ENCODE data around the gene ADGRL3.
"Not testable (repeated sequence)": the region's sequence is repeated elsewhere in the genome, so short reads cannot be mapped to it uniquely, and the experiment has no call there.

Gene ADGRL3

DNA sequence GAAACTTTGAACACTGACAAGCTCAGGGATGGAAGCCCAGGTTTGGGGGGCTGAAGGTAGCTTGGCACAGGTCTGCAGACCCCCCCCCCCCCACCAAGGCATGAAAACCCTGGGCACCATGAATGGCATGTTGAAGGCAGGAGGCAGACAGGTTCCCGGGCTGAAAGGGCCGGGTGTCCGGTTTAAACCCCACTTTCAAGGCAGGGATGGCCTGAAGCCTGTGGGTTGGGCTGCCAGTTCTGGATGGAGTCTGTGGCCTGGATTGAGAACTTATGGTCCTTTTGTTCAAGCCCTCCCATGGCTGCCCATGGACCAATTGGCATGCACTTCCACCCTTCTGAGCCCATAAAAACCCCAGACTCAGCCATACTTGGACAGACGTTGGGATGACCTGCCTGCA, 616.9 kb downstream of the ADGRL3 start:
- no peak for DNase-seq (ENCODE audit: low spot score)

DNA sequence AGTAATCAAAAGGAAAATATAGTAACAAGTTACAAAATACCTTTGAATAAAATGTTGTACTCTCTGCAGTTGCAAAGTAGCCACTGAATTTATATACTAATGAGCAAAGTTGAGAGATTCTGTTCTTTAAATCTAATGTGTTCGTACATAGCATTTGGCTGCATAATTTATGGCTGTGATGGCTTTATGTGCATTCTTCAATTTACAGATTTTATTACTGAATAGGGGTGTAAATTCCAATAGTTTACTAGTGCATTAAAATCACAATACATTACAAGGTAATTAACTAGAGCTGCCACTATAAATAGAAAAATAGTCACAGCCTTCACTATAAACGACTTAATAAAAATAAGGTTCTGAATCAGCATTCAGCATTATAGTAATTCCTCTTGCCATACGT, 620.0 kb downstream of the ADGRL3 start:
- no peak for DNase-seq (ENCODE audit: low spot score)

DNA sequence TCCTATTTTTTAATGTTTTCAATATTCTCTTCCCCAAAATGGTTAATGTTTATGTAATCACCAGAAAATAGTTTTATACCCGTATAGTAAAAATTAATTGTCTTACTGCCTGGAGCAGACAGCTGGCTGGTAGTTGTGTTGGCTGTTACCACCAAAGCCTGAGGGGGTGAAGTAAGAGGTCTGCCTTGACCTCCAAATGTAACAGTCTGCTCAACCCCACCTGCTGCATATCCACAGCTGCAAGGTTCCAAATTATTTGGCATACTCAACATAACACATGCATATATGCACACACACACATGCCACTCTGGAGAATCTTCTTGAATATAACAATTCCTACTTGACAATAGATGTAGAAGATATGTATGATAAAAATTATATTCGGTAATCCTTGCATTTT, 624.3 kb downstream of the ADGRL3 start:
- DNase-seq (ENCODE audit: low spot score): no peak

DNA sequence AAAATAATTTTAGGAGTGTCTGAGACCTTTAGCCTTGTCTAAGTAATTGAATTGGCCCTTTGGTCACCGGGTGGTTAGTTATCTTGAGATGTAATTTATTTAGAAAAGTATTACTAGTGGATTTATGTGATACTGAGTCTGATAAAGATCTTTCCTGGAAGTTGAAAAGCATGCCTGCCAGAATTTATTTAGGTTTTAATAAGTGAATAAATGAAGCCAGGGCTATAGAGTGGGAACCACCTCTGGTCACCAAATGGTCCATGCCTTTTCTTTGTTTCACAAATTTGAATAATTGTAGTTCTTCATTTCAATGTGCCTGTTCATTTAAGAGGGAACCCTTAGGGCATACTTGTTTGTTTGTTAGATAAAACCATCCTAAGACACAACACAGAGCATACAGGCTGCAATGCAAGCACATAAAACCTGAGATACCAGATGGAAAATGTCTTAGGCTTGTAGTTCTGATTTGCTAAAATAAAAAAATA, 627.8 kb downstream of the ADGRL3 start:
- DNase-seq (ENCODE audit: low spot score): no peak

DNA sequence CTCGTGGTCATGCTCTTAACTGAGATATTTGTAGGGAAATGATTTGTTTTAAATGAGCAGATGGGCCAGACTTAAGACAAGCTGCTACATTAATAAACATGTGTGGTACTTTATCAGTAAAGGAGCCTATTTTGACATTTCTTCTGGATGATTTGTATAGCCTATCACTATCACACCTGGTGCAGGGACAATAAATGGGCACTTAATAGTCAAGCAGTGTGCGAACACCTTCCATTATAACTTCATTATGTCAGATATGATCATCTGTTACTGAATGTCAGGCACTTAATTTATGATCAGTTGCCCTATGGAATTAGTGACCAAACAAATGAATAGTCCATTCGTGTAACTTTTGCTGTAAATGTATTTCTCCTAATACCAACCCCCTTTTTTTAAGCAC, 628.8 kb downstream of the ADGRL3 start:
- no peak for DNase-seq (ENCODE audit: low spot score)

DNA sequence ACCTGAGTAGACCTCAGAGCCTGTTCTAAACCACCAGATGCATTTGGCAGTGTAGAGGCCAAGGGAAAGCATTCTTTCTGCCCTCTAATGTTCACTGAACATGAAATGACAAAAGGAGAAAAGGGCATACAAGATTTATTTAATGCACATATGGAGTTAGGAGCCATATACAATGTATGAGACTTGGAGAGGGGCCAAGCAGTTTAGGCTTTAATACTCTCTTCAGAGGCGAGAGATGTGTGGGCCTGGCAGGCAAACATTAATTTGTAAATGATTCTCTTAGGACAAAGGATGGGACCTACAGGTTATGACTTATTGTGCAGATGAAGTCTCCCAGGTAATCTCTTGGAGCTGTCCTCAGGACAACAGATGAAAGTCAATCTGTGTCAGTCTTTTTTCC, 631.9 kb downstream of the ADGRL3 start:
- no peak for DNase-seq (ENCODE audit: low spot score)

DNA sequence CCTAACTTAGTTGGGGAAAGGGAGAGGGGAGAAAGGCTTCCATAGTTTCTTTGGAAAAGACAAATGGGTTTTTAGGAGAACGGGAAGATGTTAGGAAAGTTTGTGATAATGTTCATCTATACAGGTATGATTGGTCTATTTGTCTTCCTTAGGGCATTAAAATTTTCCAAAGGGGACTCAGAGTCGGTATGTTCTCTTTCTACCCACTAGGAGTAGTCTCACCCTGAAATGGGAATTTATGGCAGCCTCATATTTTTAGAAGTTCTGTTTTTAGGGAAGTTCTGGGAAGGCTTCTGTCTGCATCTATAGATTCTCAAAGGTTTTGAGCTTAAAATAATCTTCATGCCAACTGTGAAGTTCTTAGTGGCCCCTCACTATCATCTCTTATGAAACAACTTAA, 637.3 kb downstream of the ADGRL3 start:
- DNase-seq (ENCODE audit: low spot score): no peak

DNA sequence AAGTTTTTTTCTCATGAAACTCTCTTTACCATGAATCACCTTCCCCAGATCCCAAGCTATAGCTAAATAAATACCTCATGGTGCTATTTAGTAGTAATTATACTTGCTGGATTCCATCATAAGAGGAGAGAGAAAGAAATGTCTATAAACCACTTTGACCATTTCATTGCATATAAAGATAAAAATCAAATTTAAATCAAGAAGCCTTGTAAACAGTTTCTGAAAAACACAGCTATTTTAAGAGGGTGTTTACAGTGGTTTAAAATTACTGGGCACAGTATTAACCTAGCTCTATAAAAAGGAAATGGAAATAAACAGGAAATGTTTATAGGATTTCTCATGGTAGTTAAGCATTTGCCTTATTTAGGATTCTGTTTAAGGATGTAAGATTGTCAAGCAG, 637.9 kb downstream of the ADGRL3 start:
- no peak for DNase-seq (ENCODE audit: low spot score)

DNA sequence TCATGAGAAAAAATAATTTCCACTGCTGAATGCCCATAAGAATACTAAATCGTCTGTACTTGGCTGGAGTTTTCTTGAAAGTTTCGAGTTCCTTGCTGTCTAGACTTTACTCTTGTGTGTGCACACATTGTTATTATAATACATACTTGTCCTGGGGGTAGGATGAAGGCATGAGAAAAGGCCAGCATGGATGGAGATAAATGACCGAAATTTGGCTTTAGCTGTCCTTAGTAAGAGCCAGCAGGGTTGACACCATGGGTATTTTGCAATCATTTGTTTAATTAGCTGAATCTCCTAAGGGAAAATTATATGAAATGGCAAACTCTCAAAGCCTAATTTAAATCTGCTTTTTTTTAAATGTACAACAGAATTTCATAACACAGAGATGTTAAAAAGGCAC, 641.6 kb downstream of the ADGRL3 start:
- DNase-seq (ENCODE audit: low spot score): no peak

DNA sequence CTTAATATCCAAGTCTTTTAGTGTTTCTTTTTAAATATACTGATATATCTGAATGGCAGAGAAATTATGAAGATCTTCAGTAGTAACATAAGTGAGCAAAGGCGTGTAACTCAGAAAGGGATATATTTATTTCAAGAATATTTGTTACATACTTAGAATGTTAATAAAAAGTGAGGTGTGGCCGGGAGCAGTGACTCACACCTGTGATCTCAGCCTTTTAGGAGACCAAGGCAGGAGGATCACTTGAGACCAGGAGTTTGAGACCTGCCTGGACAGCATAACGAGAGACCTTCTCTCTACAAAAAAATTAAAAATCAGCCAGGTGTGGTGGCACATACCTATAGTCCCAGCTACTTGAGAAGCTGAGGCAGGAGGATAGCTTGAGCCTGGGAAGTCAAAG, 651.0 kb downstream of the ADGRL3 start:
- DNase-seq (ENCODE audit: low spot score): no peak

DNA sequence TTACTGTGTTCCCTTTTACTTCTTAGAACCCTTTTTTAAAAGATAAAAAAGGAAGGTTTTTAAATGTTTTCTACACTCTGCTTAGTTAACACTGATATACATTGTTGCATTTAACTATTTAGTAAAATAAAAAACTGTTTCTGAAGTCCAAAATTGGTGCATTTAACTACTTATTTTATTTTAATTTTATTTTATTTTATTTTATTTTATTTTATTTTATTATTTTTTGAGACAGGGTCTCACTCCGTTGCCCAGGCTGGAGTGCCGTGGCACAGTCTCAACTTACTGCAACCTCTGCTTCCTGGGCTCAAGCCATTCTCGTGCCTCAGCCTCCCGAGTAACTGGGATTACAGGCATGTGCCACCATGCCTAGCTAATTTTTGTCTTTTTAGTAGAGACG, 652.0 kb downstream of the ADGRL3 start:
- not testable (repeated sequence) for DNase-seq (ENCODE audit: low spot score)

DNA sequence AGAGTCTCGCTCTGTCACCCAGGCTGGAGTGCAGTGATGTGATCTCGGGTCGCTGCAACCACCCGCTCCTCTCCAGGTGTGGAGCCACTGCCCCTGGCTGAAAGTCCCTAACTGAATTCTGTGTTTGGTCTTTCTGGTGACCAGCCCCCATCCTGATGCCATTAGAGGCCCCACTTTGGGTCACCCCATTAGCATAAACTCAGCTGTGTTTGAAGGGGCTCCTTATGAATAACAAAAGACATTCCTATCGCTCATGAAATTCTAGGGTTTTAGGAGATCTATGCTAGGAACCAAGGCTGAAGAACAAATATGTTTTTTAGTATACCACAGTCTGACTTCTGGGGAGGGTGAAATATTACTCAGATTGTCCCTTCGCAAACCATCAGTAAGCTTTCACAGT, 652.9 kb downstream of the ADGRL3 start:
- no peak for DNase-seq (ENCODE audit: low spot score)

DNA sequence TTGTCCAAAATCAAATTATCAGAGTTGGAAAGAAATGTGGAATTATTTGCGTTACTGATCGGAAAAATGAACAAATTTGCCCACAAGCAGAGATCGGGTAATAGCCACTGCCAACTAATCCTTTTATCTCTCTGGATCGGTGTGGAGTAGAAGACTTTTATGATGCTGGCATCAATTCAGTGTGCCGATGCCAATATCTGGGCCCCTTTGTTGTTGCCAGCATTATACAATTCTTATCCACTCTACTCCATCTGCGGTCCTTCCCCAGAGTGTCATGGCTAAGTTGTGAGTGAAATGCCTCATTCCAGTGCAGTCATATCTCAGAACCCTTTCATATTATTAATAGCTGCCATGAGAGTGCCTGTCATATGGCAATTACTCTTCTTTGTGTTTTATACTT, 660.2 kb downstream of the ADGRL3 start:
- no peak for DNase-seq (ENCODE audit: low spot score)

DNA sequence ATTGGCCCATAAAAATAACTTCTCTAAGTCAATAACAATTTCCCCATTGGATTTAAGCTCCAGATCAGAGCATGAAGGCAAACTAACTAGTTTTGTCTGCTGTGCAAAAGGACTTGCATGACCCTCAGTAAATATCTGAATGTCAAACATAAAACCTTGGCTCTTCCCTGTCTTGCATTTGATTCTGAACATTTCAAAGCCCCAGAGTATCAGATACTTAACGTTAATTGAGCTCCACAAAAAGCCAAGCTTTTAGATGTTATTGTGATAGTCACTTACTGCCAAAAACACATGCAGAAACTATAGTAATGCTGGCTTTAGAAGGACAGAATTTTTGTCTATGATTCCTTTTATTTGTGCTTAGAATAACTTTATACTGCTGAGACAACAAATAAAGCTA, 664.2 kb downstream of the ADGRL3 start:
- no peak for DNase-seq (ENCODE audit: low spot score)

DNA sequence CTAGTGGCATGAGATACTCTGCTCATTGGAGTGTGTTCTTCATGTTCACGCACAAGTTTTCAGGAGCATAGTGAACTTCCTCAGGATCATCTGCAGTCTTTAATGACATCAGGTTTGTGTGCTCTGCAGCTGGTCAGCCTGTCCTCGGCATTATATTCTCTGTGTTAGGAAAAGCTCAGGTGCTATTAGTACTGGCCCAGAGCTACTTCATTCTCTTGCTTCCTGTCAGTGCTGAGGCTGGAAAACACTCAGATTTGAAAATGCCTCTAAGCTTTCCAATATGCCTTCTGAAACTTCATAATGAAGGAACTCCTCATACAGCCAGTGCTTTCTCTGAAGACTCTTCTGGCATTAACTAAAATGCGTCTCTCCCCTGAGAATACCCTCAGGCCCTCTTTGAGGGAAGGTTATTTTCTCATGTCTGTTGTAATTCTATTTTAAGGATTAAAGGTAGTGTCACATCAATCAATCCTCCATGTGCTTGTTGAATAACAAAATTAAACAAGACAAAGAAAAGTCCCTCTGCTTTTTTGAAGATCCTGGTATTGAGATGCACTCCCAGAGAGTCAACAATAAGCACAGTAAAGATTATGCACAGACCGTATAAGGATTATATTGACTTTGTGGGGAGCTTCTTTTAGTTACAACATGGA, 666.4 kb downstream of the ADGRL3 start:
- no peak for DNase-seq (ENCODE audit: low spot score)

DNA sequence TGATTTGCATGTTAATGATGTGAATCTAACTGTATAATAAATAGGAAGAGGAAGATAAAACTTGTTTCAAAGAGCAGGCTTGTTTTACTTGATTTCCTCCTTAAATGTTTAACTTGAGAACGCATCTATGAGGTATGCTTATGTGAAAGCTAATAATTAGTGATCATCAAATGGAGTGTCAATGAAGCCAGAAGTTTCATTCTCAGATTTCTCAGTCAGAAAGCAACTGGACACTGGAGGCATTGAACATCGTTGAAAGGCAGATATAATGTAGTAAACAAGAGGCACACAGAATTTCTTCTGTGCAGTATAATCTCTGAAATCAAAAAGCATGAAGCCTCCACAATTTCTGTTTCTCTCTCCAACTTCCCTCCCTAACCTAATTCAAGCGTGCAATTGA, 672.9 kb downstream of the ADGRL3 start:
- no peak for DNase-seq (ENCODE audit: low spot score)

DNA sequence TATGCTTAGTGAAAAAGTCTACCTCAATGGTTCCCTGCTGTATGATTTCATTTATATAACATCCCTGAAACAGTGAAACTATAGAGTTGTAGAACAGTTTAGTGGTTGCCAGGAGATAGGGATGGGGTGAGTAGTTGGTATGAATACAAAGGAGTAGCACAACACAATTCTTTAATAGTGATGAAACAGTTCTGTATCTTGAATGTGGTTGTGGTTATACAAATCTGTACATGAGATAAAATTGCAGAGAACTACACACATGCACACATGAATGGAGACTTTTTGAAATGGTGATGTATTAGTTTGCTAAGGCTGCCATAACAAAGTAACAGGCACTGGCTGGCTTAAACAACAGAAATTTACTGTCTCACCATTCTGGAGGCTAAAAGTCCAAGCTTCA, 677.1 kb downstream of the ADGRL3 start:
- DNase-seq (ENCODE audit: low spot score): no peak

DNA sequence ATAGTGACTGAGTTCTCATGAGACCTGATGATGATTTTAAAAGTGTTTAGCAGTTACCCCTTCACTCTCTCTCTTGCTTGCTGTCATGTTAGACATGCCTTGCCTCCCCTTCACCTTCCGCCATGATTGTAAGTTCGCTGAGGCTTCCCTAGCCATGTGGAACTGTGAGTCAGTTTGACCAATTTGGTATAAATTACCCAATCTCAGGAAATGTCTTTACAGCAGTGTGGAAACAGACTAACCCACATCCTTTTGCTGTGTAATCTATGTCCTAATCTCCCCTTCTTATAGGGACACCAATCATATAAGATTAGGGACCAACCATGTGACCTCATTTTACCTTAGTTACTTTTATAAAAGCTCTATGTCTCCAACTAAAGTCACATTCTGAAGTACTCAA, 677.8 kb downstream of the ADGRL3 start:
- DNase-seq (ENCODE audit: low spot score): no peak

DNA sequence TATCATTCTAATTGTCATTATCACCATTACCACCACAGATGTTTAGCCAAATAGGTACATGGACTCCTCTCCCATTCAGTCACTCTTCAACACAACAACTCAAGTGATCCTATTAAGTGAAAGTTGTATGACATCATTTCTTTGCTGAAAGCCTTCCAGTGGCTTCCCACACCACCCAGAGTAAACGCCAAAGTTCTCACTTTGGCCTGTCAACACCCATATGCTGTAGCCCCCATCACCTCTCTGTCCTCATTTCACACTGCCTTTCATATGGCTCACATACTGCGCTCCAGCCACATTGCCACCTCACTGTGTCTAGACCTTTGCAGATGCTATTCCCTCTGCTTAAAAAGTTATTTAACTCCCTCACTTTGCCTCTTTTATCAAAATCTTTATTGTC, 682.3 kb downstream of the ADGRL3 start:
- no peak for DNase-seq (ENCODE audit: low spot score)

DNA sequence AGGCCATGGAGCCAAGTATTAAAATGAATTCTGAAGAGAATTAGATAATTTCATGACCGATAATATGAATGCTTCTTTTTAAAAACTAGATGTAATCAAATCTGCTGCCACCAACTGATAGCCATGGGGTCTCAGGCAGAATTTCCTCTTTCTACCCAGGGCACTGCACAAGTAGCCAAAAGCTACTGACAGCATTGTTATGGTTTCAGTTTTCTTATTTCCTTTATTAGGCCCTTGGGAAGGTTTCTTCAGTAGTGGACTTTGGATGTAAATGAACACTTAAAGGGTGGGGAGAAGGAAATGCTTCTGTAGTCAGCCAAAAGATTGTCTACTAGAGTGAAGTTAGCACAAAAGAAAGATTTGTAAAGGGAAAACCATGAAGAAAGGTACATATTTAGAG, 686.0 kb downstream of the ADGRL3 start:
- DNase-seq (ENCODE audit: low spot score): no peak

DNA sequence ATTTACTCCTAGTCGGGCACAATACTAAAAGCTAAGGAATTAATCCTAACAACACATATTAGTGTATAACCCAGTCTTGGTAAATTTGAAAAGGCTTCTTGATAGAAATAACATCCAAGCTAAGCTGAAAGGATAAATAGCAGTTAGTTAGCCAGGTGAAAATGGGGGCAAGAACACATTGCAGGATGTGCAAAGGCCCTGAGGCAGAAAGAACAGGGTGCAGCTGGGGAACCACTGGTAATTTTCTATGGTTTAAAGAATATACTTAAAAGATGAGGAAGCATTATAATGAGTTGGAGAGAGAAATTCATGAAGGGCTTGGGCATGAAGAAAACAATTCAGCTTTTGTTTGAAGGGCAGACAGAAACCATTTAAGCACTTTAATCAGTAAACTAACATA, 689.0 kb downstream of the ADGRL3 start:
- DNase-seq (ENCODE audit: low spot score): no peak

DNA sequence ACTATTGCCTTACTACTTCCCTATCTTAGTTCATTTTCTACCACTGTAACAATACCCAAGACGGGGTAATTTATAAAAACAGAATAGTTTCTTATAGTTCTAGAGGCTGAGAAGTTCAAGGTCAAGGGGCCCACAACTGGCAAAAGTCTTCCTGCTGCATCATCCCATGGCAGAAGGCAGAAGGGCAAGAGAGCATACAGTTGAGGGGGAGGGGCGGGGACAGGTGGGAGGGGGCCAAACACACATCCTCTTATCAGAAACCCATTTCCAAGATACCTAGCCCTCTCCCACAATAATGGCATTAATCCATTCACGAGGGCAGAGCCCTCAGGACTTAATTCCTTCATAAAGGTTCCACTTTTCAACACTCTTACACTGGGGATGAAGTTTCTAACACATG, 690.2 kb downstream of the ADGRL3 start:
- DNase-seq (ENCODE audit: low spot score): no peak

DNA sequence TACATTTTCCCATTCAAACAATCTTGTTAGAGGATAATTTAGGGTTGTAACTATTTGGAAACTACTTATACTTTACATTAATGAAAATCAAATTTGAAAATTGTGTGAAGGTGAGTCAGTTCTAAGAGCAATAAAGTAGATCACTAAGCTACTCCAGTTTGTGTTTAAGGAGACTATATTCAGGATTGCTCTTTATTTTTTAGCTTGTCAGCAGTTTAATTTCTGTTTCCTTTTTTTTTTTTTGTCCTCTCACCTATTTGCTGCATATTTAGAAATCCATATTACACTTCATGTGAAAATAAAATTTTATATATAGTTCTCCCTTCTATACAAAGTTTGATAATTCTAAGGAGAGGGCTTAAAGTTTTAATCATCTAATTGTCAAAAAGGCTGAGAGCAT, 691.8 kb downstream of the ADGRL3 start:
- no peak for DNase-seq (ENCODE audit: low spot score)

DNA sequence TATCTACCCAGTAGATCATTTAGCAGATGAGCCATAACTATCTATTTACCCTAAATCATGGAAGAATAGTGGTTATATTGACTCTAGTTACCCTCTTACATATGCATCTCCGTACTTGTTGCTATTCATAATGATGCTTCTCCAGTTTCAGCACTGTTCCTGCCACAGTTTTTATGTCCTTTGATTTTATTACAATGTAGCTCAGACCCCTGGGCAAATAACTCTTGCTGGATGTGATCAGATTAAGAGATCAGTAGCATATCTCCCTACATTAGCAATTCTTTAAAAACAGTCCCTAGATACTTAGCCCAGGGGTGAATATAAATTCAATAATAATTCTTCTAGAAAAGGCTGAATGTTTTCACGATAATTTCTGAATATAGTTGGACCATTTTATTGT, 696.5 kb downstream of the ADGRL3 start:
- no peak for DNase-seq (ENCODE audit: low spot score)

DNA sequence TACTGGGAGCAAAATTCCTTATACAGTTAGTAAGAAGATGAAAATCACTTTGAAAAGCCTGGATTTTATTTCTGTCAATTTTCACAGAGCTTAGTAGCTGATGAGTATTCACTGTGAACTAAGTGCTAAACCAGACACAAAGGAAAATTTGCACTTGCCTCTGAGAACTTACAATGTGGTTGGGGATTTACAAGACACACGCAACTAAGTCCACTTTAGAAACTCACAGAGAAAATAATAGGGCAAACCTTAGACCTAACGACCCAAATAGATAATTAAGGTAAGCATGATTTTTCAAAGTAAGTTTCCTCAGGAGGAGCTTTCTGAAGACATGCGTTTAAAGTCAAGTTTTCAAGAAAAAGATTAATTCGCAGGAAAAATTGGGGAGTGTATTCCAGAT, 708.9 kb downstream of the ADGRL3 start:
- DNase-seq (ENCODE audit: low spot score): no peak
